SK-N-MC (cell line): ENCODE results near the gene TTC28.

ENCODE experiments used
- EZH2 ChIP-seq: fragments of 200-600 bp; sonication (generic); IDR thresholded peaks from one replicate; pipeline ENCODE4 v1.6.1; 2017; ENCODE audit warnings: antibody characterized with exemption
- FOXP2 ChIP-seq: optimal IDR thresholded peaks from 2 replicates; pipeline ENCODE3; 2011; ENCODE audit warnings: mild to moderate bottlenecking, moderate library complexity; ENCODE audit not compliant: insufficient read depth; ENCODE audit errors: extremely low read length, control extremely low read depth
- POLR2AphosphoS5 ChIP-seq: IDR thresholded peaks from 2 replicates; pipeline ENCODE4 v1.6.1; 2012; ENCODE audit warnings: mild to moderate bottlenecking, low read depth, low read length, borderline replicate concordance

GRCh38 chr22:28582806-28583205, 96.8 kb downstream of the TTC28 start:
- no peak for TF ChIP-seq POLR2AphosphoS5
- TF ChIP-seq EZH2 = no peak
- TF ChIP-seq FOXP2 = no peak
